Measurements from ENCODE around the gene VPS52. TPM values are rescaled to one million over a fixed set of nuclear protein-coding genes. Genes with fewer than 3 reads are reported as not detected.

Gene VPS52
- total RNA-seq, 1 donor from 2014 or later: 34.5 TPM

DNA sequence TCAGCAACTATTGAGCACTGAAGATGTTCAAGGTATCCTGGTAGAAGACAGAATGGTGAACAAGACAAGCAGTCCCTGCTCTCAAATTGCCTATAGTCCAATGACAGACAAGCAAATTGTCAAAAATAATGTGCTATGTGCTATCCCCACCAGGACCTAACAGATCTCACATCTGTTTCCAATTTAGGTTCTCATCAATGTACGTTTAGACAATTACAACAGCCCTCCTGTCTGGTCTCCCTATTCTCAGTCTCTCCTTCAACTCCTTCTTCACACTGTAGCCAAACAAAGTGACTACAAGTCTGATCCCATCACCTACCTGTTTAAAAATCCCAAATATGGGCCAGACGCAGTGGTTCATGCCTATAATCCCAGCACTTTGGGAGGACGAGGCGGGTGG is 34.7 kb upstream of the VPS52 start:
- no peak for DNase-seq (ENCODE audit: extremely low read depth, low read depth, low spot score)

DNA sequence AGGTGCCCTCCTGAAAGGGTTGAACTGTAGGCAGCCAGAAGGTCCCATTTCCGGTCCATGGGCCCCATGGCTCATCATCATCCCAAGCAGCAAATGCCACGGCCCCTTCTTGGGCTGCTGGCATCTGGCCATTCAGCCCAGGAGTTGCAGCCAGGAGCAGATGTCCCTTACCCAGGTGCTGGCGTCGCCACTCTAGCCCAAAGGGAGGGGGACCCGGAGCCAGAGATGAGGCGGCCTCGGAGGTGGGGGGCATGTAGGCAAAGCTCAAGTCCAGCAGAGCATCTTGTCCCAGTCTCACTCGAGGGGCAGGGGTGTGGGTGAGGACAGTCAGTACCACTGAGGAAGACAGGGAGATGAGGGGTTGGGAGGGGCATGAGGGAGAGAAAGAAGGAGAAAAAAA is 33.4 kb upstream of the VPS52 start:
- DNase-seq (ENCODE audit: extremely low read depth, low read depth, low spot score): no peak

DNA sequence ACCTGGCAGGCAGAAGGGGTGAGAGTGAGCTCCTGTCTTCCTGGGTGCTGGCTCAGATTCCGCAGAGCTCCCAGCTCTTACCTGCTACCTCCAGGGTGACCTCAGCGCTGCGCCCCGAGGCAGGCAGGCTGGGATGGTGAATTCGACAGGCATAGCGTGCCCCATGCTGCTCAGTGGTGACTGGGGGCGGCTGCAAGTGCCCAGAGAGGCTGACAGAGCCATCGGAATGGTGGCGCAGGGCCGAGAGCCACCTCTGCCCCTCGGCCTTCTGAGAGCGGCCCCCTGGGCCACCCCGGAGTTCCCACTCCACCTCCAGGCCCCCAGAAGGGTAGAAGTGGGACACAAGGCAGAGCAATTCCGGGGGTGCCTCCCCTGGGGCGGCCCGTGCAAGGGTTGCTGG is 32.5 kb upstream of the VPS52 start:
- no peak for DNase-seq (ENCODE audit: extremely low read depth, low read depth, low spot score)

DNA sequence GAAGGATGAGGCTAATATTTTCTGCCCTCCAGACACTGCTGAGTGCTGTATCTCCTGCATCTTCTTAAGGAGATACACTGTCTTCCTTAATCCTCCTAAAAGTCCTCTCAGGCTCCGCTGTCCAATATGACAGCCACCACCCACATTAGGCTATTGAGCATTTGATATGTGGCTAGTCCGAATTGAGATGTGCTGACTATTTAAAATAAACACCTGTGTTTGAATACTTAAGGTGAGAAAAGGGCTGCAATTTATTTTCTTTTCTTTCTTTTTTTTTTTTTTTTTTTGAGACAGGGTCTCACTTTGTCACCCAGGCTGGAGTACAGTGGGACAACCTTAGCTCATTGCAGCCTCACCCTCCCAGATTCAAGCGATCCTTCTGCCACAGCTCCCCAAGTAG is 30.2 kb upstream of the VPS52 start:
- no peak for DNase-seq (ENCODE audit: extremely low read depth, low read depth, low spot score)

DNA sequence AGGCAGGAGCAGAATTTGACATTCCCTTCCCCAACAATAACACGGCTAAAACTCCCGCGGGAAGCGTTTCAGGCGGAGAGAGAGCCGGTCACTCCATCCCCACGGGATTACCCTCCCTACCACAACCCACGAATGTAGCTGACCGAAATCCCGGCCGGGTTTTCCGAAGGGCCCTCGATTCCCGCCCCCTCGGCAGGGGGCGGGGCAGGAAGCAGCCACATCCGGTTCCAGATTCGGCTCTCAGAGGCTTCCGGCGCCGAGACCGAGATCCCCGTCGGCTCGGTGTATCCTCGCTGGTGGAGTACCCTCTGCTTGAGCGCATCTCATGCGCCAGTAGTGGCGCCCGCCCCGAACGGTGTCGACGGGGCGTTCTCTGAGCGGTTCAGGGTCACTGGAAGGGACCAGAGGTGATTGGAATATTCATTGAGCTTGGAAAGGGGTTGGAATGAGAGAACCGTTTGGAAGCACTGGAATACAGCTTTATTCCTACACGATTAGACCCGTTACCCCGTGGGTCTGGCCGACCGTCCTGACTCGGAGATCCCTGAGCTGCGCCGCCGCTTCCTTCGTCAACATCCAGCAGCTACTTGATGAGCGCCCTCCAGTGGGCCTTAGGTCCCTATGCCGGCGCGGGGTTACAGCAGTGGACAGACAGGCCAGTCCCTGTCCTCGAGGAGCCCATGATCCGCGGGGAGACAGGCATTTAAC is 27.7 kb upstream of the VPS52 start:
- peak; percentile 55 for DNase-seq (ENCODE audit: extremely low read depth, low read depth, low spot score)

DNA sequence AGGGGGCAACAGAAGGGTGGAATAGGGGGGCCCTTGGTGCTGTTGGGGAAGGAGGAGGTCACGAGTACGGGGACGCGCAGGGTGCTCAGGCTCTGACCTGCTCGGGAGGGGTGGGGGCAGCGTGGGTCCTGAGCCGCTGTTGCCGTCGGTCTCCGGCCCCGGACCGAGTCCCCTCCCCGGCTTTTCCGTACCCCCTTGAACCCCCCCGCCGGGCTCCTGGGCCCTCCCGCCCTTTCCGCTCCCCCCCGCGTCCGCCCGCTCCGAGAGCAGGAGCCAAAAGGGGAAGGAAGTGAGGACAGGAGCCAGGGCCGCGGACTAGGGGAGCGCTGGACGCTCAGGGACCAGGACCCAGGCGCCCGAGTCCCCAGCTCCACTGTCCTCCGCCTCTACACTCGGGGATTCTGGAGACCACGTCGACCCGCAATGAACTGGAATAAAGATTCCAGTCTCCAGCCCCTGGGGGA is 27.1 kb upstream of the VPS52 start, which contains the start of gene RGL2:
RGL2 (minus strand) TSS at position 170 of the 464 bp plus-strand sequence. CDS start 332 bp downstream, outside the sequence.
- DNase-seq (ENCODE audit: extremely low read depth, low read depth, low spot score): no peak

DNA sequence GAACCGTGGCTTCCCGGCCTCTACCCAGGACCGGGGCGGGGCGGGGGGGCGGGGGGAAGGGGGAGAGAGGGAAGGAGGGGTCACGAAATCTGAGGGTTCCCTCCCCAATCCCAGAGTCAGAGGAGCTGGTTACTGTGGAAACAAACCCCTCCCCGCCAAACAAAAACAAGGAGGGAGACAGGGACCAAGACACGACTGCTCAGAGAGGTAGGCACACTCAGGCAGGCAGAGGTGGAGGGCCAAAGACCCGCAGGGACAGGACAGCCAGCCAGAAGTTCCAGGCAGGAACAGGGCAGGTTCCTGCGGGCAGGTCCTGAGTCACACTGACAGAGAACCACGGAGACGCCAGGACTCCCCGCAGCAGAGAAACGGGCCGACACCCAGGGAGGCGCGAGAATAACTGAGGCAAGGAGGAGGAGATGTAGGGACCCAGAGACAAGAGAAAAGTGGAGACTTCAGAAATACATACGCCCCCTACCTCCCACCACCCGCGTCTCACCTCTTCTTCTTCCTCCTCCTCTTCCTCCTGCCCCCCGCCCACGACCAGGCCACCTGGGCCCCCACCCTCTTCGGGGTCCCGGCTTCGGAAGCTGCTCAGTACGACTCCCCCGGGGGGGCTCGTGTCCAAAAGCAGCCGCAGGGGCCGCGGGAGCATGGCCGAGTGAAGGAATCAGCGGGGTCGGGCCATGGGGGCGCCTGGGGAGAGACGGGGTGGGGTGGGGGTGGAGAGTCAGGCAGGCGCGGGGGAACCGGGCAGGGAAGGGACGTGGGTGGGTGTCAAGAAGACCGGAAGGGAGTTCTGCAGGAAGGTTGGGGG is 26.5 kb upstream of the VPS52 start:
- DNase-seq (ENCODE audit: extremely low read depth, low read depth, low spot score): no peak

DNA sequence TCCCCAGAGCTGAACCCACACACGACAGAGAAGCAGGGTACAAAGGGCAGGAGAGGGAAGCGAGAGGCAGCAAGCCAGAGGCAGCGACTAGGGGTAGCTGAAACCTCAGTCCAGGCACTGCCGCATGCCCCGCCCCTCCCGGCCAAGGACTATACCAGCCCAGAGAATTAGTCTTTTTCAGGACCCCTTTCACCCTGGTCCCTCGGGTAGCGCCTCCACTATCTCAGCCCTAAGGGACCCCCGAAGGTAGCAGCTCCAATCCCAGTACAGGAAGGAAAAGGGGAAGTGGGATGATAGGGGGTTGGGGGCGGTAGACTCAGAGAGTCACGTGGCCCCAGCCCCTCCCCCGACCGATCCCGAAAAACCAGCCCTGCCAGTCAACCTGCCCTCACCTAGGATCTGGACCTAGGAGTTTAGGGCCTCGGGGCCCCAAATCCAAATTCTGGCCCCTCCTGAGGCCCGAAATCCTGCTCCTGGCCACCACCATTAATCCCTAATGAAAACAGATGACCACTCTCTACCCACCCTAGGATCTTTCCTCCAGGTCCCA is 25.8 kb upstream of the VPS52 start:
- DNase-seq (ENCODE audit: extremely low read depth, low read depth, low spot score): no peak

DNA sequence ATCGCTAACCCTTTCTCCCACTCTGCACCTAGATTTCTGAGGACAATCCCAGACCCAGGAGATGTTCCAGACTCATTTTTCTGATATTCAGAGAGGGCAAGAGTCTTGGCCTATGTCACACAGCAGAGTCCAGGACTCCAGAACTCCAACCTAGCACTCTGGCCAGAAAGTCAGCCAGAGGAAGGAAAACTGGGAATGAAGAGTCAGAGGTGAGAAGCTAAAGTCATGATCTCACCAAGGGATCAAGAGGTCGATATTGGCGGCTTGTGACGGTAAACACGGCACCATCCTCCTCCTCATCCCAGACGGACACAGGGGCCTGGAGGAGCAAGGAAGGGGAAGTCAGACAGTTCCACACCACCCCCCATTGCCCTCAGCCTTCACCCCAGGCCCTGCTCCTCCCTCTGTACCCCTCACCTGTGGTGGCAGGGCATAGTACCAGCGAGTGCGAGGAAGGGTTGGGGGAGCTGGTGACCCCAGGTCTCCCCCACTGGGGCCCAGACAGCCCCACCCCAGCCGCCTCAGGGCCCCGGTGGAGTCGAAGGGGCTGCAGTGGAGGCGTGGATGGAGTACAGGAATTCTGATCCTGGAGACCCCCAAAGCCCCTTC is 25.2 kb upstream of the VPS52 start:
- DNase-seq (ENCODE audit: extremely low read depth, low read depth, low spot score): no peak

DNA sequence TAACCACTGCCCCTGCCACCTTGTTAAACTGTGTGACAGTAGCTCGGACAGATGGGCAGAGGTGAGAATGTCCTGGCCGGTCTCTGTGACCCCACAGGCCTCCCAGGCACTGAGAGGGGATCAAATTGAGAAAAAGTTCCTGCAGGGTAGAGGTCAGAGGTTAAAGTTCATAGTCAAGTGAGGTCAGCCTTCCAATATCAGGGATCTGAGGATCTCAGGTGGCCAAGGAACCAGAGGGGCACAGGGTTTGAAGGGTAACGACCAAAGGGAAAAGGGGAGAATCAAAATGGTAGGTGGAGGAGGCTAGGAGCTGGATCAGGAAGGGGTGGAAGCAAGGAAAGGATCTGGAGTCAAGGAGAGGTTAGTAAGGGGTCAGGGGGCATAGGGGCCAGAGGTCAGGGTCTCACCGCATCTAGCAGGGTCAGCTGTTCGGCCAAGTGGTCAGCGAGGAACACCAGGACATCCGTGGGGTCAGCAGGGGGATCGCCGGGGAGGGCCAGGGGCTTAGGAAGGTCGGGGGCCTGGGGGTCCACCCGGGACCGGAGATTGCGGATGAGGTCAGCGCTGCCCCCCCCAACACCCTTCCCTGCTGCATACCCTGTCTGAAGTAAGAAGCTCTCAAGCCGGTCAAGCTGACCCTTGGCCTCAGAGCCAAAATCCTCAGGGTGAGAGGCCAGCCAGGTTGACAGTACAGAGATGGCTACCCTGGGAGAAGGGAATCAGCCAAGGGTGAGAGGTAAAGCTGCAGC is 24.1 kb upstream of the VPS52 start:
- DNase-seq (ENCODE audit: extremely low read depth, low read depth, low spot score): no peak

DNA sequence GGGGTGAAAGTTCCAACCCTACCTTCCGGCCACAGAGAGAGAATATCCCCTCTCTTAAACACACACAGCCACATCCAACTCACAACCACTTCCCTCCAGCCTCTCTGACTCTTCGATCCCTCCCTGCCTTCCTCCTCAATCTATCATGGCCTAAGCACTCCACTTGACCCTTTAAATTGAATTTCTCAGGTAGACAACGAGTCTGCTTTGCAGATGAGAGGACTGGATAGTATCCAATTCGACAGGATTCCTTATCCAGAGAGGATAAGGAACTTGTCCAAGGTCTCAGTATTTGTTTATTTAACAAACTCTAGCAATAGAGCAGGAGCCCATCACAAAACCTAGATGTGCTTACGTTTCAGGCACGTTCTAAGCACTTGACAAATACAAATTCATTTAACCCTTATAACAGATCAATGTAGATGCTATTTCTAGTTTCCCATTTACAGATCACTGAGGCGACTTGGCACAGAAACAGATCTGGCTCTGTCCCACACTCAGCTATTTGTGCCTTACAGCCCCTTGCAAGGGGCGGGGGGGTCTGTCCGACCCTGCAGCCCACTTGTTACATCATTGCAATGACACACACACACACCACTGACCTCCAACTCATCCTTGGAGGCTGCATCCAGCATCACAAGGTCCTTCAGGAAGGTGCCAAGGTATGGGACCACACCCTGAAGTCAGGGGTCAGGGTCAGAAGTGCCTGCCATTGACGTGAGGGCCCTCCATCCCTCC is 22.6 kb upstream of the VPS52 start:
- no peak for DNase-seq (ENCODE audit: extremely low read depth, low read depth, low spot score)

DNA sequence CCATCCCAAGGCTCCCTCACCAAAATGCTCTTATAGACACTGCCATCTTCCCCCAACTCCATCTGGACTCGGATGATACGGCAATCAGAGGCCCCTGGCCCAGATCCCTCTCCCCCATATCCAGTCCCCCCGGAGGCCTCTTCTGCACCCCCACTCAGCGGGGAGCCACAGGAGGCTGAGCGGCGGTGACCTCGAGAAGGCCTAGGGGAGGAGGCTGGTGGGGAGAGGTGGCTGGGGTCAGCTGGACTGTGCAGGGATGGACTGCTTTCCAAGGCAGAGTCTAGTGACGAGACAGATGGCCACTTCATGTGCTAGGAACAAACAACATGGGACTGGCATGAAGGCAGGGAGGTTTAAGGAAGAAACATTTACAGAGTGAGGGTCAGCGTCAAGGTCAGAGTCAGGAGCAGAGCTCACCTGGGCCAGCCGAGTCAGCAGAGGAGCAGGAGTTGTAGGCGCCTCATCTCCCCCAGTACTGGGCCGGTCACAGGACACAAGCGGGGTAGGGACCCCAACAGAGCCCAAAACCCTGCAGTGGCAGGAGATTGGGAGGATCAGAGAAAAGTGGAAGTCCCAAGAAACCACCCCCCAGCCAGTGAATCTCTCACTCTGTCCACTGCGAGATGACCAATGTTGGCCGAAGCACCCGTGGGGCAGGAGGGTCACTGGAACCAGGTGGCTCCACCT is 21.5 kb upstream of the VPS52 start:
- DNase-seq (ENCODE audit: extremely low read depth, low read depth, low spot score): no peak

DNA sequence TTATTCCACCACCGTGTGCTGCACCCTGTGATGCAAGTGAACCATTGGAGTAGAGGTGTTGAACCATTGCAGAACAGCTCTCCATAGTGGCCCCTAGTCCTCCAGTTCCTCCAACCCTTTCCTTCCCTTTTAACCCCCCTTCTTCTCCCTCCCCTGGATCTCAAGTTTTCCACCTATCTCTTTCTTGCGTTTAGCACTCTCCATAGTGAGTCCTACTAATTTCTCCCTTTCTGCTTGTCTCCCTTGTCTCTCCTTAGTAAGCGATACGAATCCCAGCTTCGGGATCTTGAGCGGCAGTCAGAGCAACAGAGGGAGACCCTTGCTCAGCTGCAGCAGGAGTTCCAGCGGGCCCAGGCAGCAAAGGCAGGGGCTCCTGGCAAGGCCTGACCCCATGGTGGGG is 18.8 kb upstream of the VPS52 start:
- no peak for DNase-seq (ENCODE audit: extremely low read depth, low read depth, low spot score)

DNA sequence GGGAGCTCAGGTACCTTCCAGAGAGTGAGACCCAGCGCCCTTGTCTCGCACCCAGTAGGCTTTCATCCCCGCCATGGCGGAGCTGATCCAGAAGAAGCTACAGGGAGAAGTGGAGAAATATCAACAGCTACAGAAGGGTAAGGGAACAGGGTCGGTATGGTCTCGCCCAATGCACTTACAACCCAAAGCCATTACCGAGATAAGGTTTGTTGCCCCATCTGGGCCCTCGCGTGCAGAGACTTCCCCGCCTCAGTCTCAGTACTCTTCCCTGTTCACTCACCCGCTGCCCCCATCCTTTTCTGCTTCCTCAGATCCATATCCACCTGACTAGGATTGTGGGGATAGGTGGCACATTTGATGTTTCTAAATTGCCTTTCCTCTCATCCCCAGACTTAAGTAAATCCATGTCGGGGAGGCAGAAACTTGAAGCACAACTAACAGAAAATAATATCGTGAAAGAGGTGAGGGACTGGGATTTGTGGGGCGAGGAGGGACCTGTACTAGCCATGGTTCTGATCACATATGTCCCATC is 18.2 kb upstream of the VPS52 start:
- DNase-seq (ENCODE audit: extremely low read depth, low read depth, low spot score): no peak

DNA sequence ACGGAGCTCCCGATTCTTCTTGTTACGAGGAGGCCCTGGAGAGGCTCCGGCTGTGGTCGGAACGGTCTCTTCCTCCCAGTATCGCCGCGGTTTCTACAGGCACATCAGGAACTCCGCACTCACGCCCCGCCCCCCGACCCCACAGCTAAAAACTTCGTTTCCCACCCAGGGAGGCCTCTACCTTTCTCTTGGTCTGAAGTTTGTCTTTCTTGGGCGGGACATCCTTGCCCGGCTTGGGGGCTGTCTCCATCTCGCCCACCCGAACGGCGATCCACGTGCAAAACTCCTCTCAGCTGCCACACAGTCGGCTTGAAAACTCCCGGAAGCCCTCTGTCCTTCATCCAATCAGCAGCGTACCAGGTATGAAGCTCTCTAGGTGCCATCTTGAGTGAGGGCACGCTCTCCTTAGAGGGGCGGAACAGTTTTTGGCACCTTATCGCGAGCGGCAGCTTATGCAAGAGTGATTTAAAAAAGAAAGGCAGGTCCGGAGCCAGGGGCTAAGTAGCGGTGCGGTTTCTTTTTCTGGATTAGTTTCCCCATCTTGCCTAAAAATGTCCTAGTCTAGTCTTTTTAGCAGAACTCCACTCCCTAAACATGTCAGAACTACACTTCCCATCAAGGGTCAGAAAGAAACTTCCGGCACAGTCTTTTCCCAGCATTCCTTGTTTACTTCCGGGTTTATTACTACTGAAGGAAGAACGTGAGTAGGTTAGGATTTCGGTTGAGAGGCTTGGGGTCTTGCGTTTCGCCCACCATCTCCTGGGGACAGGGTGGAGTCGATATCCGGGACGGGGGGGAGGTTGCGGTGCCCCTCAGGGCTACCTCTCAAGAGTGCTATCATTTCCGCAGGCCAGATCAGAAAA is 17.5 kb upstream of the VPS52 start, which contains the start of the genes PFDN6 and WDR46:
PFDN6 (plus strand) TSS at position 681 of the 863 bp plus-strand sequence. CDS start 256 bp downstream, outside the sequence.
WDR46 (minus strand) TSS at position 319 of the 863 bp plus-strand sequence; CDS start at position 250, 69 bp downstream.
- DNase-seq (ENCODE audit: extremely low read depth, low read depth, low spot score): peak; percentile 78

DNA sequence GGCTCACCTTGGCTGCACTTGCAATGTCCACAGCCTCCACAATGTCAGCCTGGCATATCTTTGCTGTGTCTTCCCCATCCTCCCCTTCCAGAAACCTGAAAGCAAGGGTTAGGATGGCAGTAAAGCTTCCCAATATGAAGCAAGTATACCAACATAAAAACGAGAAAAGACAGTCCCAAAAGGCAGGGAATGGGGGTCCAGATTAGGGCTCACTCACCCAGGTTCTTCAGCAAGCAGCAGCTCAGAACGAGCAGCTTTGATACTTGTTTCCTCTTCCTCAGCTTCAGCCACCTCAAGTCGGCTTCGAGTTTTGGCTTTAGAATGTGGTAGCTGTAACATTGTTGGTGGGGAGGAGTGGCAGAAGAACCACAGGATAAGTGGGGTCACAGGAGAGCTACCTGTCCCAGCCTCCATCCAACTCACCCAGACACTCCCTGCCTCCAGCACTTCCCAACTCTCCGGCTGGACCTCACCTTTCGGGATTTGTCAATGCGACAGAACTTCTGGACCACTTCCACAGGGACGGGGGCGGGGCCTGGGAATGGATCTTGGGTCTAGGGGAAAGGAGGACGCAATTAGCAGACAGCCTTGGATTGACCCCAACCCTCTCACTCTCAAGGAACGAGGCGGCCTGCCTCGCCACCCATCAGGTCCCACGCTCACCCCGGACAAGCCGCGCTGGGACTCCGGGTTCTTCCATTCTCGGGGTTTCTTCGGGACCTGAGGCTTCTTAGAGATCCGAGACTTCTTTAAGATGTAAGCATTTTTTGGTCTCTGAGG is 16.7 kb upstream of the VPS52 start:
- DNase-seq (ENCODE audit: extremely low read depth, low read depth, low spot score): no peak

All from glomerular endothelial cell (primary cell).